ENCODE measurements around the gene SNAPC4.

SNAPC4 gene

GRCh38 chr9:136367296-136368145, 32.4 kb downstream of the SNAPC4 start:
- no peak for DNase-seq

- no peak for DNase-seq
Observed at GRCh38 chr9:136366826-136367225, 33.1 kb downstream of the SNAPC4 start.

GRCh38 chr9:136365775-136366222, 34.2 kb downstream of the SNAPC4 start:
- DNase-seq: no peak

GRCh38 chr9:136364942-136365774, 34.8 kb downstream of the SNAPC4 start:
- no peak for DNase-seq

GRCh38 chr9:136363949-136364748, 35.8 kb downstream of the SNAPC4 start:
- no peak for DNase-seq

- DNase-seq: peak; percentile 66
Observed at GRCh38 chr9:136363106-136363948, 36.6 kb downstream of the SNAPC4 start, which contains the start of gene DNLZ. Gene DNLZ (minus strand): TSS chr9:136363744. CDS start chr9:136363714, 30 bp downstream.

- no peak for DNase-seq
Observed at GRCh38 chr9:136362450-136362784, 37.6 kb downstream of the SNAPC4 start.

GRCh38 chr9:136361754-136362449, 38.1 kb downstream of the SNAPC4 start:
- no peak for DNase-seq

- DNase-seq: no peak
Observed at GRCh38 chr9:136361047-136361753, 38.8 kb downstream of the SNAPC4 start.

- no peak for DNase-seq
Observed at GRCh38 chr9:136359774-136360718, 39.9 kb downstream of the SNAPC4 start.

- DNase-seq: no peak
Observed at GRCh38 chr9:136358888-136359287, 41.1 kb downstream of the SNAPC4 start.

GRCh38 chr9:136358016-136358415, 42.0 kb downstream of the SNAPC4 start:
- no peak for DNase-seq

GRCh38 chr9:136357202-136357725, 42.7 kb downstream of the SNAPC4 start:
- no peak for DNase-seq

GRCh38 chr9:136355616-136356557, 44.1 kb downstream of the SNAPC4 start:
- no peak for DNase-seq

GRCh38 chr9:136354592-136355085, 45.3 kb downstream of the SNAPC4 start:
- no peak for DNase-seq

GRCh38 chr9:136353757-136354488, 46.0 kb downstream of the SNAPC4 start:
- no peak for DNase-seq

GRCh38 chr9:136353088-136353487, 46.9 kb downstream of the SNAPC4 start:
- DNase-seq: no peak

Measured in KG1 (cell line).